OCI-LY7 (cell line): Measurements from ENCODE around the gene SLA2. TPM values are rescaled to one million over a fixed set of nuclear protein-coding genes. Genes with fewer than 3 reads are reported as not detected.
A peak's percentile ranks its signal among the peaks of the same experiment; 100 is the strongest.

ENCODE experiments used
- BruUV-seq: library from RNA; stranded (reverse); fragments of 400-500 nt; replicated peaks from 2 replicates; lab custom pipeline; 2021; lab: Mats Ljungman, UMichigan
- CTCF ChIA-PET: fragments of 300-600 bp; sonication (Branson Sonifier 250); formaldehyde crosslinking; loops from one replicate; lab custom pipeline; 2022; ENCODE audit warnings: antibody characterized with exemption; ENCODE audit not compliant: unreplicated experiment; lab: Charles Lee
- POLR2A ChIA-PET: fragments of 300-600 bp; sonication (Branson Sonifier 250); formaldehyde crosslinking; loops from one replicate; lab custom pipeline; 2022; ENCODE audit warnings: antibody characterized with exemption; lab: Charles Lee
- DNase-seq: peaks from one replicate; pipeline ENCODE4 v3.0.0-alpha.2; 2015; ENCODE audit warnings: low spot score
- H2AFZ ChIP-seq: fragments of 200-600 bp; sonication (generic), shearing (Covaris generic); 2 replicates; pipeline ENCODE4 v1.6.1; 2014; ENCODE audit warnings: mild to moderate bottlenecking, antibody characterized with exemption, low read length, moderate library complexity
- H3K27ac ChIP-seq: fragments of 200-600 bp; sonication (generic); 2 replicates; pipeline ENCODE4 v1.5.1; 2014; ENCODE audit warnings: mixed run types, low read depth, mild to moderate bottlenecking, moderate library complexity, low read length, inconsistent platforms; ENCODE audit not compliant: poor library complexity, severe bottlenecking
- H3K36me3 ChIP-seq: fragments of 200-600 bp; sonication (generic); 2 replicates; pipeline ENCODE4 v1.6.1; 2014; ENCODE audit warnings: mild to moderate bottlenecking, antibody characterized with exemption, low read length, moderate library complexity, mixed read lengths; ENCODE audit not compliant: insufficient read depth
- H3K4me1 ChIP-seq: fragments of 200-600 bp; sonication (generic); 2 replicates; pipeline ENCODE4 v1.5.1; 2014; ENCODE audit warnings: mild to moderate bottlenecking, low read length; ENCODE audit not compliant: insufficient read depth, poor library complexity, severe bottlenecking
- H3K4me2 ChIP-seq: fragments of 200-600 bp; sonication (generic); 2 replicates; pipeline ENCODE4 v1.6.1; 2014; ENCODE audit warnings: mild to moderate bottlenecking, low read length
- H3K4me3 ChIP-seq: fragments of 200-600 bp; sonication (generic); 2 replicates; pipeline ENCODE4 v1.5.1; 2014; ENCODE audit warnings: mild to moderate bottlenecking, low read depth, low read length; ENCODE audit not compliant: poor library complexity, severe bottlenecking
- H3K79me2 ChIP-seq: fragments of 200-600 bp; sonication (generic); 2 replicates; pipeline ENCODE4 v1.6.1; 2016; ENCODE audit warnings: low read depth, mild to moderate bottlenecking, low read length, moderate library complexity, mixed read lengths; ENCODE audit not compliant: insufficient read depth
- H3K9me2 ChIP-seq: fragments of 200-600 bp; sonication (generic); 2 replicates; pipeline ENCODE4 v1.6.1; 2016; ENCODE audit warnings: mild to moderate bottlenecking, low read length, mixed read lengths; ENCODE audit not compliant: insufficient read depth
- H3K9me3 ChIP-seq: fragments of 200-600 bp; sonication (generic); 2 replicates; pipeline ENCODE4 v1.6.1; 2014; ENCODE audit warnings: mild to moderate bottlenecking, mixed run types, low read length, mixed read lengths
- H4K20me1 ChIP-seq: fragments of 200-600 bp; sonication (generic); 2 replicates; pipeline ENCODE4 v1.6.1; 2014; ENCODE audit warnings: mild to moderate bottlenecking, antibody characterized with exemption, low read length, moderate library complexity, mixed read lengths; ENCODE audit not compliant: insufficient read depth
- EZH2phosphoT487 ChIP-seq: fragments of 200-600 bp; sonication (generic); IDR thresholded peaks from 2 replicates; pipeline ENCODE4 v1.6.1; 2018; ENCODE audit warnings: low read depth, borderline replicate concordance, mild to moderate bottlenecking, mixed run types, antibody characterized with exemption, low read length, moderate library complexity, mixed read lengths
- intact Hi-C: fragments of 100-400 bp; cut with micrococcal nuclease; formaldehyde crosslinking; loops from one replicate; pipeline ENCODE4 v1.10.0; 2022; ENCODE audit not compliant: unreplicated experiment
- total RNA-seq, 2 experiments: library from RNA; depleted of rRNA in 1 of 2; stranded (reverse); fragments of >200 nt in 1 of 2; shearing (Covaris generic) in 1 of 2; gene quantifications; 2 replicates each; pipeline ENCODE4 v1.2.3, GENCODE V29; 2014 to 2022
- TF ChIP-seq, protein P1 (sequence below): fragments of 200-600 bp; sonication (generic); conservative IDR thresholded peaks from 2 replicates; pipeline ENCODE4 v1.5.1; 2014; ENCODE audit warnings: mild to moderate bottlenecking, antibody characterized with exemption, low read length, moderate library complexity, mixed read lengths

SLA2 gene
- total RNA-seq, 2 experiments from 2014 or later: 2.0 to 5.0 TPM

DNA sequence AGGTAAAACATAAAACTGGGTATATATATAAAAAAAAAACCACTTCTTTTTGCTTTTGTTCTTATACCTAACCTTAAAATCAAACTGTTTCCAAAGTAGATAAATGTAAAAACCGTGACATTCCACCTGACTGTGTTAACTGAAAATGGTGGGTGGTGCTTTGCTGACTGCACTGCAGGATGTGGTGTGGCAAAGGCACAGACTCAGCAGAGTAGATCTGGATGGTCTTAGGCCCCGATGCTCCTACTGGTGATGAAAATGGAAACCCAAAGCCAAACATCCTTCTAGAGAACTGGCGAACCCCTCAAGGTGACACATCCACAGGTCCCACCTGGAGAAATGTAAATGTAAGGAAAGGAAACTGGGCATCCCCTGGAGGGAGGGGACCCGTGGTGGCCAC lies 63.7 kb downstream of the SLA2 start:
- no peak overlapping the region for H3K27ac ChIP-seq
- H3K4me1 ChIP-seq: no peaks in the 10 kb centered on the region
- H3K9me2 ChIP-seq: no peaks in the 10 kb centered on the region
- TSS peak; percentile 50 for BruUV-seq
- no peaks in the 10 kb centered on the region for H4K20me1 ChIP-seq
- H3K9me3 ChIP-seq: no peaks in the 10 kb centered on the region
- peaks cover 13% of the 10 kb centered on the region; the same call in 1 of the 2 replicates for H3K79me2 ChIP-seq
- no peak for DNase-seq
- ChIA-PET POLR2A (interaction anchor here (1.3 kb wide), 1 partner anchor 251 kb away, joined by 3 read pairs; no protein-coding TSS in a partner anchor), CTCF (no interaction called here)
- H2AFZ ChIP-seq: no peak overlapping the region
- H3K36me3 ChIP-seq: peaks cover 86% of the 10 kb centered on the region
- TF ChIP-seq, protein P1, sequence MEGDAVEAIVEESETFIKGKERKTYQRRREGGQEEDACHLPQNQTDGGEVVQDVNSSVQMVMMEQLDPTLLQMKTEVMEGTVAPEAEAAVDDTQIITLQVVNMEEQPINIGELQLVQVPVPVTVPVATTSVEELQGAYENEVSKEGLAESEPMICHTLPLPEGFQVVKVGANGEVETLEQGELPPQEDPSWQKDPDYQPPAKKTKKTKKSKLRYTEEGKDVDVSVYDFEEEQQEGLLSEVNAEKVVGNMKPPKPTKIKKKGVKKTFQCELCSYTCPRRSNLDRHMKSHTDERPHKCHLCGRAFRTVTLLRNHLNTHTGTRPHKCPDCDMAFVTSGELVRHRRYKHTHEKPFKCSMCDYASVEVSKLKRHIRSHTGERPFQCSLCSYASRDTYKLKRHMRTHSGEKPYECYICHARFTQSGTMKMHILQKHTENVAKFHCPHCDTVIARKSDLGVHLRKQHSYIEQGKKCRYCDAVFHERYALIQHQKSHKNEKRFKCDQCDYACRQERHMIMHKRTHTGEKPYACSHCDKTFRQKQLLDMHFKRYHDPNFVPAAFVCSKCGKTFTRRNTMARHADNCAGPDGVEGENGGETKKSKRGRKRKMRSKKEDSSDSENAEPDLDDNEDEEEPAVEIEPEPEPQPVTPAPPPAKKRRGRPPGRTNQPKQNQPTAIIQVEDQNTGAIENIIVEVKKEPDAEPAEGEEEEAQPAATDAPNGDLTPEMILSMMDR: no peak
- no peak for TF ChIP-seq EZH2phosphoT487
- intact Hi-C loops: no loop called here
- H3K4me3 ChIP-seq: no peak overlapping the region
- H3K4me2 ChIP-seq: no peak overlapping the region

DNA sequence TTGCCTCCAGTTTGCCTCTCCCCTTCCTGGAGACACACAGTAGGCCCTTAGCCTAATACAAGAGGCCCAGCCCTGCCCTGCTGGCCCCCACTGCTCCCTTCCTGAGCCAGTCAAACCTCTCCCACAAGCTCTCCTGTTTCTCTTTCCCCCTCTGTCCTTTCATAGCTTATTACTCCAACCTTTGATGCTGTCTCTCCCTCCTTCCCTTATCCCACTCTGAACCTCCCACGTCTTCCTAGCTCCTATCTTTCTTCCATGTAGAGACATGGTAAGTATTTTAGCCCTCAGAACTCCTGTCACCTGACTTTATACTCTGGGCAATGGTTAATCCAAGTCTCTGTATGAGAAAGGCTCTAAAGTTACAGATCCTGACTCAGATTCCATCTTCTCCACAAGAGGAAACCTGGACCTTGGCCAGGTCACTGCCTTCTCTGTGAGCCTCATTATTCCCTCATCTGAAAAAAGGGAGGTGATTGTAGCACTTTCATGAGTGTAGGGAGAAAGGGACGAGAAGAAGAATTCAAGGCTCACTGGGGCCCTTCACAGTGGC lies 65.9 kb downstream of the SLA2 start:
- Histone ChIP-seq H3K4me1 (peaks cover 6% of the 10 kb centered on the region), H4K20me1 (no peaks in the 10 kb centered on the region), H3K36me3 (peaks cover 78% of the 10 kb centered on the region), H3K27ac (no peak overlapping the region), H3K4me3 (no peak overlapping the region), H3K9me2 (no peaks in the 10 kb centered on the region), H3K79me2 (peaks cover 35% of the 10 kb centered on the region), H3K9me3 (no peaks in the 10 kb centered on the region), H3K4me2 (no peak overlapping the region), H2AFZ (no peak overlapping the region)
- no TSS peak for BruUV-seq
- no peak for DNase-seq
- intact Hi-C loops: no loop called here
- TF ChIP-seq, protein P1: no peak
- no peak for TF ChIP-seq EZH2phosphoT487
- ChIA-PET POLR2A (interaction anchor here (0.9 kb wide), 1 partner anchor 14 kb away, joined by 3 read pairs; no protein-coding TSS in a partner anchor), CTCF (no interaction called here)

DNA sequence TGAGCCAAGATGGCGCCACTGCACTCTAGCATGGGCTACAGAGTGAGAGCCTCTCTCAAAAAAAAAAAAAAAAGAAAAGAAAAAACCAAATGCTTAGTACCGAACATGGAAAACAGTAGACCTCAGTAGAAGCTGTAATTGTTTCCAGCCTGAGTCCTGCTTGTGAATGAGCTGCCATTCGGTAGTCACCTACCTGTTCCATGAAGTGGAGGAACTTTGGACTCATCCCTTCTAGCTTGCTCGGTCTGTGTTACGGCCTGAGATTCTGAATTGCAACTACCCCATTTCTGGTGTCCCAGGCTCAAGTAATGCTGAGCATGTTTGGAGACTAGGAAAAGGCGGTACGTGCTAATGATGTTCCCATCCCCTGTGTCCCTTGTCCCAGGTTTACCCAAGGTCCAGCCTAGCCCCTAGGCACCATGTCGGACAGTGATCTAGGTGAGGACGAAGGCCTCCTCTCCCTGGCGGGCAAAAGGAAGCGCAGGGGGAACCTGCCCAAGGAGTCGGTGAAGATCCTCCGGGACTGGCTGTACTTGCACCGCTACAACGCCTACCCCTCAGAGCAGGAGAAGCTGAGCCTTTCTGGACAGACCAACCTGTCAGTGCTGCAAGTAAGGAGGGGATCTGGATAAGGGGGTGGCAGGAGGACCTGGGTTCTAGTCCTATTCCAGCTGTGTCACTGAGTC lies 67.5 kb downstream of the SLA2 start:
- Histone ChIP-seq H2AFZ (no peak overlapping the region), H3K27ac (no peak overlapping the region), H3K36me3 (peaks cover 67% of the 10 kb centered on the region), H3K4me3 (no peak overlapping the region), H3K79me2 (peaks cover 48% of the 10 kb centered on the region), H3K9me3 (no peaks in the 10 kb centered on the region), H3K4me1 (peaks cover 6% of the 10 kb centered on the region), H3K4me2 (no peak overlapping the region), H4K20me1 (no peaks in the 10 kb centered on the region), H3K9me2 (no peaks in the 10 kb centered on the region)
- DNase-seq: no peak
- POLR2A ChIA-PET: interaction anchor here (0.7 to 2.9 kb wide), 4 partner anchors 10 to 67 kb away, joined by 3 to 15 read pairs (median 6); partner anchors contain the start of gene SLA2
- TF ChIP-seq EZH2phosphoT487: no peak
- TF ChIP-seq, protein P1: no peak
- CTCF ChIA-PET: interaction anchor here (0.8 kb wide), 1 partner anchor 20 kb away, joined by 3 read pairs; no protein-coding TSS in a partner anchor
- no TSS peak for BruUV-seq
- intact Hi-C loops: no loop called here
